ENCODE results near the gene DSC3. TPM values are rescaled to one million over a fixed set of nuclear protein-coding genes. Genes with fewer than 3 reads are reported as not detected.
"Not testable (repeated sequence)": the region's sequence is repeated elsewhere in the genome, so short reads cannot be mapped to it uniquely, and the experiment has no call there.

DSC3 gene
- total RNA-seq, 5 donors from 2014 or later (not counting 1 experiment from before 2014, with no cell fraction given), result 0.18 TPM; not detected in 4

- Mint-ChIP-seq H3K27me3 (peaks cover 26 to 39% of the 10 kb centered on the region in 2 donors), H3K9me3 (peaks cover 0 to 11% (median 9%) of the 10 kb centered on the region in 3 donors), H3K4me1 (no peaks in the 10 kb centered on the region), H3K4me3 (no peak overlapping the region), H3K27ac (no peak overlapping the region), H3K36me3 (no peaks in the 10 kb centered on the region)
- H3K27ac ChIP-seq (ENCODE audit: low read length), result no peak overlapping the region
- H3K27me3 ChIP-seq (replicated peaks in 1 of 2; ENCODE audit: control insufficient read depth in 2 of 2, extremely low read depth in 1 of 2, insufficient read depth in 2 of 2, low read length in 1 of 2), result peaks cover 9 to 16% of the 10 kb centered on the region in 2 experiments
- ATAC-seq (replicated peaks in 1 of 4) (no peak), DNase-seq (no peak)
- 80% methylated on average over 1 of the region's 3 CpGs for WGBS (ENCODE audit: insufficient coverage)
- no peaks in the 10 kb centered on the region for H3K9me3 ChIP-seq
- H3K36me3 ChIP-seq (ENCODE audit: control insufficient read depth in 2 of 2, extremely low read depth in 1 of 2, insufficient read depth in 1 of 2, low read length in 1 of 2), result no peaks in the 10 kb centered on the region
- CTCF ChIA-PET, result no interaction called here
- no peak overlapping the region for H3K4me3 ChIP-seq (ENCODE audit: control insufficient read depth in 1 of 2, extremely low read depth in 1 of 2, low read length in 1 of 2)
- POLR2A ChIA-PET, result no interaction called here
- no peaks in the 10 kb centered on the region for H3K4me1 ChIP-seq (ENCODE audit: control insufficient read depth in 1 of 2, extremely low read depth in 1 of 2, insufficient read depth in 2 of 2, low read length in 2 of 2)
Measured at GRCh38 chr18:31039426-31039825, 3.1 kb downstream of the DSC3 start.

- H3K36me3 ChIP-seq (ENCODE audit: control insufficient read depth in 2 of 2, extremely low read depth in 1 of 2, insufficient read depth in 1 of 2, low read length in 1 of 2); H3K27ac Mint-ChIP-seq; ATAC-seq (replicated peaks in 1 of 4); H3K36me3 Mint-ChIP-seq; H3K27ac ChIP-seq (ENCODE audit: low read length); H3K4me3 ChIP-seq (ENCODE audit: control insufficient read depth in 1 of 2, extremely low read depth in 1 of 2, low read length in 1 of 2); H3K9me3 Mint-ChIP-seq; H3K4me1 ChIP-seq (ENCODE audit: control insufficient read depth in 1 of 2, extremely low read depth in 1 of 2, insufficient read depth in 2 of 2, low read length in 2 of 2); H3K4me3 Mint-ChIP-seq; DNase-seq; H3K9me3 ChIP-seq; CTCF ChIA-PET; H3K4me1 Mint-ChIP-seq; POLR2A ChIA-PET: not testable (repeated sequence)
- WGBS (ENCODE audit: insufficient coverage), result 88% methylated on average over 3 of the region's 5 CpGs
- H3K27me3 ChIP-seq (replicated peaks in 1 of 2; ENCODE audit: control insufficient read depth in 2 of 2, extremely low read depth in 1 of 2, insufficient read depth in 2 of 2, low read length in 1 of 2), result peaks cover 3 to 15% of the 10 kb centered on the region in 2 experiments
- peaks cover 13 to 26% of the 10 kb centered on the region in 2 donors for H3K27me3 Mint-ChIP-seq
Measured at GRCh38 chr18:31037686-31038085, 4.9 kb downstream of the DSC3 start.

- no peak overlapping the region for H3K4me3 ChIP-seq (ENCODE audit: control insufficient read depth in 1 of 2, extremely low read depth in 1 of 2, low read length in 1 of 2)
- H3K4me1 ChIP-seq (ENCODE audit: control insufficient read depth in 1 of 2, extremely low read depth in 1 of 2, insufficient read depth in 2 of 2, low read length in 2 of 2), result no peaks in the 10 kb centered on the region
- POLR2A ChIA-PET, result no interaction called here
- Mint-ChIP-seq H3K9me3 (peaks cover 0 to 4% (median 0%) of the 10 kb centered on the region in 3 donors), H3K36me3 (no peaks in the 10 kb centered on the region), H3K27ac (no peak overlapping the region), H3K4me3 (no peak overlapping the region), H3K4me1 (no peaks in the 10 kb centered on the region), H3K27me3 (peaks cover 3 to 6% of the 10 kb centered on the region in 2 donors)
- WGBS (ENCODE audit: insufficient coverage), result 80% methylated on average over 1 of the region's 4 CpGs
- no peak overlapping the region for H3K27ac ChIP-seq (ENCODE audit: low read length)
- CTCF ChIA-PET, result no interaction called here
- no peaks in the 10 kb centered on the region for H3K27me3 ChIP-seq (replicated peaks in 1 of 2; ENCODE audit: control insufficient read depth in 2 of 2, extremely low read depth in 1 of 2, insufficient read depth in 2 of 2, low read length in 1 of 2)
- no peak for DNase-seq
- H3K36me3 ChIP-seq (ENCODE audit: control insufficient read depth in 2 of 2, extremely low read depth in 1 of 2, insufficient read depth in 1 of 2, low read length in 1 of 2), result no peaks in the 10 kb centered on the region
- no peaks in the 10 kb centered on the region for H3K9me3 ChIP-seq
- no peak for ATAC-seq (replicated peaks in 1 of 4)
Measured at GRCh38 chr18:31034541-31034940, 8.0 kb downstream of the DSC3 start.

- no peaks in the 10 kb centered on the region for H3K36me3 ChIP-seq (ENCODE audit: control insufficient read depth in 2 of 2, extremely low read depth in 1 of 2, insufficient read depth in 1 of 2, low read length in 1 of 2)
- no peaks in the 10 kb centered on the region for H3K9me3 ChIP-seq
- Mint-ChIP-seq H3K4me1 (no peaks in the 10 kb centered on the region), H3K27ac (no peak overlapping the region), H3K27me3 (no peaks in the 10 kb centered on the region), H3K9me3 (peaks cover 0 to 5% (median 4%) of the 10 kb centered on the region in 3 donors), H3K36me3 (no peaks in the 10 kb centered on the region), H3K4me3 (no peak overlapping the region)
- DNase-seq (no peak), ATAC-seq (replicated peaks in 1 of 4) (no peak)
- H3K27me3 ChIP-seq (replicated peaks in 1 of 2; ENCODE audit: control insufficient read depth in 2 of 2, extremely low read depth in 1 of 2, insufficient read depth in 2 of 2, low read length in 1 of 2), result no peaks in the 10 kb centered on the region
- ChIA-PET POLR2A (no interaction called here), CTCF (no interaction called here)
- H3K4me1 ChIP-seq (ENCODE audit: control insufficient read depth in 1 of 2, extremely low read depth in 1 of 2, insufficient read depth in 2 of 2, low read length in 2 of 2), result no peaks in the 10 kb centered on the region
- no peak overlapping the region for H3K27ac ChIP-seq (ENCODE audit: low read length)
- no peak overlapping the region for H3K4me3 ChIP-seq (ENCODE audit: control insufficient read depth in 1 of 2, extremely low read depth in 1 of 2, low read length in 1 of 2)
- WGBS (ENCODE audit: insufficient coverage), result 83% methylated on average over 1 of the region's 4 CpGs
Measured at GRCh38 chr18:31030574-31031278, 11.8 kb downstream of the DSC3 start.

- Histone ChIP-seq H3K36me3 (ENCODE audit: control insufficient read depth in 2 of 2, extremely low read depth in 1 of 2, insufficient read depth in 1 of 2, low read length in 1 of 2) (no peaks in the 10 kb centered on the region), H3K4me3 (ENCODE audit: control insufficient read depth in 1 of 2, extremely low read depth in 1 of 2, low read length in 1 of 2) (no peak overlapping the region), H3K4me1 (ENCODE audit: control insufficient read depth in 1 of 2, extremely low read depth in 1 of 2, insufficient read depth in 2 of 2, low read length in 2 of 2) (no peaks in the 10 kb centered on the region), H3K27ac (ENCODE audit: low read length) (no peak overlapping the region), H3K9me3 (no peaks in the 10 kb centered on the region), H3K27me3 (replicated peaks in 1 of 2; ENCODE audit: control insufficient read depth in 2 of 2, extremely low read depth in 1 of 2, insufficient read depth in 2 of 2, low read length in 1 of 2) (no peaks in the 10 kb centered on the region)
- no peaks in the 10 kb centered on the region for H3K4me1 Mint-ChIP-seq
- H3K36me3 Mint-ChIP-seq, result no peaks in the 10 kb centered on the region
- WGBS (ENCODE audit: insufficient coverage), result 80% methylated on average over 1 of the region's 3 CpGs
- CTCF ChIA-PET, result no interaction called here
- POLR2A ChIA-PET, result no interaction called here
- no peaks in the 10 kb centered on the region for H3K27me3 Mint-ChIP-seq
- no peak overlapping the region for H3K4me3 Mint-ChIP-seq
- DNase-seq (no peak), ATAC-seq (replicated peaks in 1 of 4) (no peak)
- no peak overlapping the region for H3K27ac Mint-ChIP-seq
- H3K9me3 Mint-ChIP-seq, result peaks cover 0 to 13% (median 0%) of the 10 kb centered on the region in 3 donors
Measured at GRCh38 chr18:31015715-31016434, 26.7 kb downstream of the DSC3 start.

- ATAC-seq (replicated peaks in 1 of 4); H3K9me3 ChIP-seq; H3K4me3 Mint-ChIP-seq; H3K4me3 ChIP-seq (ENCODE audit: control insufficient read depth in 1 of 2, extremely low read depth in 1 of 2, low read length in 1 of 2); POLR2A ChIA-PET; H3K27me3 Mint-ChIP-seq; H3K27ac ChIP-seq (ENCODE audit: low read length); H3K4me1 ChIP-seq (ENCODE audit: control insufficient read depth in 1 of 2, extremely low read depth in 1 of 2, insufficient read depth in 2 of 2, low read length in 2 of 2); H3K36me3 ChIP-seq (ENCODE audit: control insufficient read depth in 2 of 2, extremely low read depth in 1 of 2, insufficient read depth in 1 of 2, low read length in 1 of 2); H3K9me3 Mint-ChIP-seq; H3K36me3 Mint-ChIP-seq; H3K27ac Mint-ChIP-seq; H3K27me3 ChIP-seq (replicated peaks in 1 of 2; ENCODE audit: control insufficient read depth in 2 of 2, extremely low read depth in 1 of 2, insufficient read depth in 2 of 2, low read length in 1 of 2); DNase-seq; H3K4me1 Mint-ChIP-seq: not testable (repeated sequence)
- 100% methylated on average over 4 of the region's 7 CpGs for WGBS (ENCODE audit: insufficient coverage)
- CTCF ChIA-PET, result interaction anchor here in 1 of 2 donors (0.5 kb wide), 1 partner anchor 18 kb away, joined by 3 read pairs; no protein-coding TSS in a partner anchor
Measured at GRCh38 chr18:31011455-31011854, 31.1 kb downstream of the DSC3 start.
